GM12878 (cell line): ENCODE data around the gene SCRN1. TPM values are rescaled to one million over a fixed set of nuclear protein-coding genes. Genes with fewer than 3 reads are reported as not detected.

ENCODE experiments used
- NR2F1 ChIP-seq: fragments of 450-650 bp; conservative IDR thresholded peaks from 2 replicates; pipeline ENCODE4 v1.6.1; 2017; ENCODE audit warnings: mild to moderate bottlenecking
- RB1 ChIP-seq: fragments of 450-650 bp; formaldehyde crosslinking; IDR thresholded peaks from 2 replicates; pipeline ENCODE4 v1.6.1; 2017; ENCODE audit warnings: mild to moderate bottlenecking, borderline replicate concordance
- STAT1 ChIP-seq: fragments of 450-650 bp; conservative IDR thresholded peaks from 2 replicates; pipeline ENCODE4 v1.6.1; 2014; ENCODE audit warnings: antibody characterized with exemption, mild to moderate bottlenecking
- ZNF24 ChIP-seq: fragments of 450-650 bp; IDR thresholded peaks from 2 replicates; pipeline ENCODE4 v1.6.1; 2017; ENCODE audit warnings: antibody characterized with exemption, mild to moderate bottlenecking
- ZSCAN29 ChIP-seq: fragments of 450-650 bp; IDR thresholded peaks from 2 replicates; pipeline ENCODE4 v1.6.1; 2017; ENCODE audit warnings: mild to moderate bottlenecking, moderate library complexity
- polyA plus RNA-seq, 11 experiments: library from polyadenylated mRNA; depleted of rRNA in 4 of 11; unstranded in 6 of 11; stranded (reverse) in 5 of 11; fragments of >200 nt; fragmentation: Nextera tagmentation in 4 of 11; fragmentation: Illumina TruSeq in 1 of 11; extraction: Ambion mirVana in 4 of 11; extraction: Trizol in 1 of 11; gene quantifications; 1 replicate in 1 of 11; 2 replicates in 10 of 11; pipeline versions ENCODE4 v1.2.1 to v1.2.3, GENCODE V29; 2011 to 2016; ENCODE audit warnings: inconsistent platforms in 2 of 11, missing spikeins in 2 of 11, low read depth in 1 of 11
- total RNA-seq, 4 experiments: library from RNA; depleted of rRNA in 3 of 4; stranded (reverse); fragments of >200 nt in 3 of 4; fragmentation: Illumina TruSeq in 1 of 4; extraction: Trizol in 1 of 4; gene quantifications; 2 replicates each; pipeline versions ENCODE4 v1.2.1 to v1.2.3, GENCODE V29; 2013 to 2021
- TF ChIP-seq, protein P1 (sequence below): fragments of 450-650 bp; IDR thresholded peaks from 2 replicates; pipeline ENCODE4 v1.6.1; 2017; ENCODE audit warnings: mild to moderate bottlenecking
- TF ChIP-seq, protein P2 (sequence below): IDR thresholded peaks from 2 replicates; pipeline ENCODE4 v1.6.1; 2012; ENCODE audit warnings: low read depth, low read length, improper control_type of control experiment
- TF ChIP-seq, protein P3 (sequence below): fragments of 450-650 bp; IDR thresholded peaks from 2 replicates; pipeline ENCODE4 v1.6.1; 2018; ENCODE audit warnings: borderline replicate concordance, mild to moderate bottlenecking; ENCODE audit not compliant: partially characterized antibody
- TF ChIP-seq, protein P4 (sequence below): fragments of 450-650 bp; formaldehyde crosslinking; IDR thresholded peaks from 2 replicates; pipeline ENCODE4 v1.4.0; 2020; ENCODE audit warnings: mild to moderate bottlenecking, moderate library complexity
- TF ChIP-seq, protein P5 (sequence below): fragments of 450-650 bp; IDR thresholded peaks from 2 replicates; pipeline ENCODE4 v1.6.1; 2016; ENCODE audit warnings: mild to moderate bottlenecking

Gene SCRN1
- total and polyA plus RNA-seq, 10 of the 15 experiments (the other 5 are each of a cell fraction or from before 2014, with no cell fraction given), result 11.1 to 67.6 (median 41.7) TPM

DNA sequence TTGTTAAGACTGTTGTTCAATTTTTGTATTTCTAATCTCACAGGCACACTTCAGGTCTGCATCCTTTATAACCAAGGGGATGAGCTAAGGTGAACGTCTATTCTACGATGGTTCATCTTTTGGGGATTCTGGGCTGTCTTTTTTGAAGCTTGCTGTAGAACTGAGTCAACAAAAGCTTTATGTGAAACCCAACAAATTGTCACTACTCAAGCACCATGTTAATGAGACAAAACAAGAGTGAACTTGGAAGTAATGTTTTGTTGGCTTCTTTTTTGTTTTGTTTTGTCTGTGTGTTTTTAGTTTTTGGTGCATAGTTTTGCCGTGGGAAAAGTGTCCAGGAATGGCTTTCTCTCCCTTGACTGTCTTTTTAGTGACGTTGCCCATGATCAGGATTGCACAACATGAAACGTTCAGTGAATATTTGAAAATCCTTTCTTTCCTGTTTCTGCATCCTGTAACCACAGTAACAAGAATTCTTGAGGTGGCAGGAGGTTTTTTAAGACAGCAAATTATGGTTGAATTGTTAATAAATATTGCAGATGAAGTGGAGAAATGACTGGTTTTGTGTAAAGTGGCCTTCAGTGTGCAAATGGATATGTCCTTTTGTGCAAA lies 117.7 kb downstream of the SCRN1 start (continued):
- TF ChIP-seq, protein P1, sequence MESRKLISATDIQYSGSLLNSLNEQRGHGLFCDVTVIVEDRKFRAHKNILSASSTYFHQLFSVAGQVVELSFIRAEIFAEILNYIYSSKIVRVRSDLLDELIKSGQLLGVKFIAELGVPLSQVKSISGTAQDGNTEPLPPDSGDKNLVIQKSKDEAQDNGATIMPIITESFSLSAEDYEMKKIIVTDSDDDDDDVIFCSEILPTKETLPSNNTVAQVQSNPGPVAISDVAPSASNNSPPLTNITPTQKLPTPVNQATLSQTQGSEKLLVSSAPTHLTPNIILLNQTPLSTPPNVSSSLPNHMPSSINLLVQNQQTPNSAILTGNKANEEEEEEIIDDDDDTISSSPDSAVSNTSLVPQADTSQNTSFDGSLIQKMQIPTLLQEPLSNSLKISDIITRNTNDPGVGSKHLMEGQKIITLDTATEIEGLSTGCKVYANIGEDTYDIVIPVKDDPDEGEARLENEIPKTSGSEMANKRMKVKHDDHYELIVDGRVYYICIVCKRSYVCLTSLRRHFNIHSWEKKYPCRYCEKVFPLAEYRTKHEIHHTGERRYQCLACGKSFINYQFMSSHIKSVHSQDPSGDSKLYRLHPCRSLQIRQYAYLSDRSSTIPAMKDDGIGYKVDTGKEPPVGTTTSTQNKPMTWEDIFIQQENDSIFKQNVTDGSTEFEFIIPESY, result no peak
- TF ChIP-seq, protein P2, sequence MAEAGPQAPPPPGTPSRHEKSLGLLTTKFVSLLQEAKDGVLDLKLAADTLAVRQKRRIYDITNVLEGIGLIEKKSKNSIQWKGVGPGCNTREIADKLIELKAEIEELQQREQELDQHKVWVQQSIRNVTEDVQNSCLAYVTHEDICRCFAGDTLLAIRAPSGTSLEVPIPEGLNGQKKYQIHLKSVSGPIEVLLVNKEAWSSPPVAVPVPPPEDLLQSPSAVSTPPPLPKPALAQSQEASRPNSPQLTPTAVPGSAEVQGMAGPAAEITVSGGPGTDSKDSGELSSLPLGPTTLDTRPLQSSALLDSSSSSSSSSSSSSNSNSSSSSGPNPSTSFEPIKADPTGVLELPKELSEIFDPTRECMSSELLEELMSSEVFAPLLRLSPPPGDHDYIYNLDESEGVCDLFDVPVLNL, result no peak
- TF ChIP-seq NR2F1 (no peak), STAT1 (no peak), ZSCAN29 (no peak), ZNF24 (no peak), RB1 (no peak)
- TF ChIP-seq, protein P3, sequence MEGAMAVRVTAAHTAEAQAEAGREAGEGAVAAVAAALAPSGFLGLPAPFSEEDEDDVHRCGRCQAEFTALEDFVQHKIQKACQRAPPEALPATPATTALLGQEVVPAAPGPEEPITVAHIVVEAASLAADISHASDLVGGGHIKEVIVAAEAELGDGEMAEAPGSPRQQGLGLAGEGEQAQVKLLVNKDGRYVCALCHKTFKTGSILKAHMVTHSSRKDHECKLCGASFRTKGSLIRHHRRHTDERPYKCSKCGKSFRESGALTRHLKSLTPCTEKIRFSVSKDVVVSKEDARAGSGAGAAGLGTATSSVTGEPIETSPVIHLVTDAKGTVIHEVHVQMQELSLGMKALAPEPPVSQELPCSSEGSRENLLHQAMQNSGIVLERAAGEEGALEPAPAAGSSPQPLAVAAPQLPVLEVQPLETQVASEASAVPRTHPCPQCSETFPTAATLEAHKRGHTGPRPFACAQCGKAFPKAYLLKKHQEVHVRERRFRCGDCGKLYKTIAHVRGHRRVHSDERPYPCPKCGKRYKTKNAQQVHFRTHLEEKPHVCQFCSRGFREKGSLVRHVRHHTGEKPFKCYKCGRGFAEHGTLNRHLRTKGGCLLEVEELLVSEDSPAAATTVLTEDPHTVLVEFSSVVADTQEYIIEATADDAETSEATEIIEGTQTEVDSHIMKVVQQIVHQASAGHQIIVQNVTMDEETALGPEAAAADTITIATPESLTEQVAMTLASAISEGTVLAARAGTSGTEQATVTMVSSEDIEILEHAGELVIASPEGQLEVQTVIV, result no peak
- TF ChIP-seq, protein P4, sequence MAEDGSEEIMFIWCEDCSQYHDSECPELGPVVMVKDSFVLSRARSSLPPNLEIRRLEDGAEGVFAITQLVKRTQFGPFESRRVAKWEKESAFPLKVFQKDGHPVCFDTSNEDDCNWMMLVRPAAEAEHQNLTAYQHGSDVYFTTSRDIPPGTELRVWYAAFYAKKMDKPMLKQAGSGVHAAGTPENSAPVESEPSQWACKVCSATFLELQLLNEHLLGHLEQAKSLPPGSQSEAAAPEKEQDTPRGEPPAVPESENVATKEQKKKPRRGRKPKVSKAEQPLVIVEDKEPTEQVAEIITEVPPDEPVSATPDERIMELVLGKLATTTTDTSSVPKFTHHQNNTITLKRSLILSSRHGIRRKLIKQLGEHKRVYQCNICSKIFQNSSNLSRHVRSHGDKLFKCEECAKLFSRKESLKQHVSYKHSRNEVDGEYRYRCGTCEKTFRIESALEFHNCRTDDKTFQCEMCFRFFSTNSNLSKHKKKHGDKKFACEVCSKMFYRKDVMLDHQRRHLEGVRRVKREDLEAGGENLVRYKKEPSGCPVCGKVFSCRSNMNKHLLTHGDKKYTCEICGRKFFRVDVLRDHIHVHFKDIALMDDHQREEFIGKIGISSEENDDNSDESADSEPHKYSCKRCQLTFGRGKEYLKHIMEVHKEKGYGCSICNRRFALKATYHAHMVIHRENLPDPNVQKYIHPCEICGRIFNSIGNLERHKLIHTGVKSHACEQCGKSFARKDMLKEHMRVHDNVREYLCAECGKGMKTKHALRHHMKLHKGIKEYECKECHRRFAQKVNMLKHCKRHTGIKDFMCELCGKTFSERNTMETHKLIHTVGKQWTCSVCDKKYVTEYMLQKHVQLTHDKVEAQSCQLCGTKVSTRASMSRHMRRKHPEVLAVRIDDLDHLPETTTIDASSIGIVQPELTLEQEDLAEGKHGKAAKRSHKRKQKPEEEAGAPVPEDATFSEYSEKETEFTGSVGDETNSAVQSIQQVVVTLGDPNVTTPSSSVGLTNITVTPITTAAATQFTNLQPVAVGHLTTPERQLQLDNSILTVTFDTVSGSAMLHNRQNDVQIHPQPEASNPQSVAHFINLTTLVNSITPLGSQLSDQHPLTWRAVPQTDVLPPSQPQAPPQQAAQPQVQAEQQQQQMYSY (CRISPR knock-in tag), result no peak
- TF ChIP-seq, protein P5, sequence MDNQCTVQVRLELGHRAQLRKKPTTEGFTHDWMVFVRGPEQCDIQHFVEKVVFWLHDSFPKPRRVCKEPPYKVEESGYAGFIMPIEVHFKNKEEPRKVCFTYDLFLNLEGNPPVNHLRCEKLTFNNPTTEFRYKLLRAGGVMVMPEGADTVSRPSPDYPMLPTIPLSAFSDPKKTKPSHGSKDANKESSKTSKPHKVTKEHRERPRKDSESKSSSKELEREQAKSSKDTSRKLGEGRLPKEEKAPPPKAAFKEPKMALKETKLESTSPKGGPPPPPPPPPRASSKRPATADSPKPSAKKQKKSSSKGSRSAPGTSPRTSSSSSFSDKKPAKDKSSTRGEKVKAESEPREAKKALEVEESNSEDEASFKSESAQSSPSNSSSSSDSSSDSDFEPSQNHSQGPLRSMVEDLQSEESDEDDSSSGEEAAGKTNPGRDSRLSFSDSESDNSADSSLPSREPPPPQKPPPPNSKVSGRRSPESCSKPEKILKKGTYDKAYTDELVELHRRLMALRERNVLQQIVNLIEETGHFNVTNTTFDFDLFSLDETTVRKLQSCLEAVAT, result no peak
- TF ChIP-seq, all 136 proteins: peak for 0
